ENCODE measurements around the gene ELK3.

- TF ChIP-seq TAF1 (IDR thresholded peaks at IDR 0.05; ENCODE audit: borderline replicate concordance, low read depth, low read length) (no peak), POLR2A (IDR thresholded peaks at IDR 0.05; ENCODE audit: low read depth, low read length) (no peak), POLR2AphosphoS5 (IDR thresholded peaks at IDR 0.05; ENCODE audit: low read depth, low read length) (no peak)
These were observed 43.4 kb downstream of the ELK3 start for GRCh38 chr12:96237465-96238077.
